Psoas muscle (tissue), 8 donors: ENCODE measurements around the gene EVI5. TPM values are rescaled to one million over a fixed set of nuclear protein-coding genes. Genes with fewer than 3 reads are reported as not detected.
"Not testable (repeated sequence)": the region's sequence is repeated elsewhere in the genome, so short reads cannot be mapped to it uniquely, and the experiment has no call there.

Source experiments
- ATAC-seq, 4 donors: fragments of 200-7000 bp; cut with Tn5 transposase; one replicate each; pipeline ENCODE4 v1.9.1; 2020; ENCODE audit warnings: moderate library complexity in 3 of 4, mild to moderate bottlenecking in 2 of 4
- DNase-seq, 2 donors: peaks; one replicate each; pipeline ENCODE4 v3.0.0-alpha.2; 2020
- H3K27ac ChIP-seq: fragments of 200-600 bp; one replicate; pipeline ENCODE4 v1.8.0; 2022
- H3K27me3 ChIP-seq, 3 donors: fragments of 200-600 bp in 1 of 3; one replicate each; pipeline versions ENCODE4 v1.6.1 to v1.8.0; 2013 to 2022; ENCODE audit warnings: low read length in 2 of 3, mild to moderate bottlenecking in 2 of 3, moderate library complexity in 1 of 3; ENCODE audit not compliant: insufficient read depth in 3 of 3
- H3K36me3 ChIP-seq, 2 donors: fragments of 200-600 bp in 1 of 2; one replicate each; pipeline versions ENCODE4 v1.6.1 to v1.8.0; 2013 to 2022; ENCODE audit warnings: low read depth in 1 of 2, mild to moderate bottlenecking in 1 of 2, moderate library complexity in 1 of 2; ENCODE audit not compliant: insufficient read depth in 1 of 2
- H3K4me1 ChIP-seq: fragments of 200-600 bp; one replicate; pipeline ENCODE4 v1.8.0; 2022
- H3K4me3 ChIP-seq: fragments of 200-600 bp; one replicate; pipeline ENCODE4 v1.8.0; 2022; ENCODE audit warnings: mild to moderate bottlenecking
- H3K9me3 ChIP-seq: fragments of 200-600 bp; one replicate; pipeline ENCODE4 v1.8.0; 2022
- WGBS, 3 donors: extraction: QIAGEN DNeasy Blood & Tissue Kit; methylation state at CpG; one replicate each; pipeline versions ENCODE4 v1.1.6 to v1.1.7; 2013; 5-methylcytosine and 5-hydroxymethylcytosine counted together
- intact Hi-C, 2 donors: fragments of 100-400 bp; cut with DNase I; formaldehyde crosslinking; loops; one replicate each; pipeline versions ENCODE4 v1.11.0 to v1.14.2; 2022
- polyA plus RNA-seq, 3 donors: library from polyadenylated mRNA; stranded (reverse); fragments of 200-250 nt; gene quantifications; one replicate each; pipeline ENCODE4 v1.2.3, GENCODE V29; 2013
- total RNA-seq, 4 donors: library from RNA; stranded (reverse); fragmentation: NEBNext Ultra II Directional in 2 of 4; extraction: Animal tissue kit (Norgen Biotek cat#: 25700) in 2 of 4; gene quantifications; one replicate each; pipeline versions ENCODE4 v1.2.1 to v1.2.4, GENCODE V29; 2021 to 2023
- TF ChIP-seq, protein P1 (sequence below): fragments of 200-600 bp; IDR thresholded peaks from one replicate; pipeline ENCODE4 v1.8.0; 2022; ENCODE audit warnings: antibody characterized with exemption
- donor health status: healthy with polysubstance abuse.
- donor health status: DM: no; HTN: no; CAD: no; lungs with moderate emphysema.
- donor health status: Bipolar disorder and iron deficiency.
- donor health status: healthy.
- donor health status: DM: yes; HTN: yes; CAD: no.
- donor health status: DM: no; HTN: no; CAD: no.
- donor health status: DM: no; HTN: no; CAD: no.
- donor health status: DM: yes; HTN: yes; CAD: no.

EVI5 gene
- total and polyA plus RNA-seq, 7 donors, result 2.3 to 15.9 (median 6.3) TPM

DNA sequence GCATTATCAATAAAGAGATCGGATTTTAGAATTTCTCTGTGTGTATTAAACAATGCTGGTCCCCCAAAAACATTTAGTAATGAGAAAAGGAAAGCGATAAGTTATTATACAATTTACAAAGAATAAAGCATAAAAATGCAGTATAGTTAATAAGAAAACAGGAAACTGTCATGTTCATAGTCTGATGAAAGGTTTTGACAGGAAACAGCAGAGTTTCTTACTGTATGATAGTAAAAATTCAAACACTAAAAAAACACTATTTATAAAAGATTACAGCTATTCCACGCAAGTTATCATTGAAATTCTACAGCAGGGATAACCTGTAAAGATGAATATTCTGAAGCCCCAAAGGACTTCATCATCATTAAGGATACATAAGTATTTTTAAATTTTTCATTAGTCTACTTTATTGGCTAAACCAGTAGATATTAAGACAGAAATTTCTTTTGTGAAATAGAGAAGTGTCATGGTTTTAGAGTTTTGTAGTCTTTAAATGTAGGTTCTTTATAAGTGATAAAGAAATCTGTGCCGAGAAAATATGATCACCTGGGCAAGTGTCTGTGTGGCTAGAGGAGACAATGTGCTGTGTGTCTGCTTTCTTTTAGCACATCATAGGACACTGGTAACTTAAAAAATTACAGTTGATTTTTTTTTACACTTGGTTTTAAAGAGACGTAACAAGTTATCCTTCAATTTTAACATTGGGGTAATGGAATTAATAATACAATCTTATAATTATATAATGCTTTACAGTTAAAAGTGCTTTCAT lies 248.5 kb downstream of the EVI5 start:
- TF ChIP-seq, protein P1, sequence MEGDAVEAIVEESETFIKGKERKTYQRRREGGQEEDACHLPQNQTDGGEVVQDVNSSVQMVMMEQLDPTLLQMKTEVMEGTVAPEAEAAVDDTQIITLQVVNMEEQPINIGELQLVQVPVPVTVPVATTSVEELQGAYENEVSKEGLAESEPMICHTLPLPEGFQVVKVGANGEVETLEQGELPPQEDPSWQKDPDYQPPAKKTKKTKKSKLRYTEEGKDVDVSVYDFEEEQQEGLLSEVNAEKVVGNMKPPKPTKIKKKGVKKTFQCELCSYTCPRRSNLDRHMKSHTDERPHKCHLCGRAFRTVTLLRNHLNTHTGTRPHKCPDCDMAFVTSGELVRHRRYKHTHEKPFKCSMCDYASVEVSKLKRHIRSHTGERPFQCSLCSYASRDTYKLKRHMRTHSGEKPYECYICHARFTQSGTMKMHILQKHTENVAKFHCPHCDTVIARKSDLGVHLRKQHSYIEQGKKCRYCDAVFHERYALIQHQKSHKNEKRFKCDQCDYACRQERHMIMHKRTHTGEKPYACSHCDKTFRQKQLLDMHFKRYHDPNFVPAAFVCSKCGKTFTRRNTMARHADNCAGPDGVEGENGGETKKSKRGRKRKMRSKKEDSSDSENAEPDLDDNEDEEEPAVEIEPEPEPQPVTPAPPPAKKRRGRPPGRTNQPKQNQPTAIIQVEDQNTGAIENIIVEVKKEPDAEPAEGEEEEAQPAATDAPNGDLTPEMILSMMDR, result no peak
- 93 to 96% (median 95%) methylated on average over 5 of the region's 5 CpGs for WGBS, 3 donors
- Histone ChIP-seq H3K36me3 (no peaks in the 10 kb centered on the region), H3K27me3 (no peaks in the 10 kb centered on the region), H3K9me3 (no peaks in the 10 kb centered on the region), H3K27ac (no peak overlapping the region), H3K4me3 (no peak overlapping the region), H3K4me1 (no peaks in the 10 kb centered on the region)
- DNase-seq, result no peak
- ATAC-seq, result no peak
- intact Hi-C loops, result no loop called here

DNA sequence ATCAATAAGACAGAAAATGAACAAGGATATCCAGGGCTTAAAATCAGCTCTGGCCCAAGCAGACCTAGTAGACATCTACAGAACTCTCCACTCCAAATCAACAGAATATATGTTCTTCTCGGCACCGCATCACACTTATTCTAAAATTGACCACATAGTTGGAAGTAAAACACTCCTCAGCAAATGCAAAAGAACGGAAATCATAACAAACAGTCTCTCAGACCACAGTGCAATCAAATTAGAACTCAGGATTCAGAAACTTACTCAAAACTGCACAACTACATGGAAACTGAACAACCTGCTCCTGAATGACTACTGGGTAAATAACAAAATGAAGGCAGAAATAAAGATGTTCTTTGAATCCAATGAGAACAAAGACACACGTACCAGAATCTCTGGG lies 252.5 kb downstream of the EVI5 start:
- H3K27ac ChIP-seq, DNase-seq, ATAC-seq, H3K36me3 ChIP-seq, H3K4me1 ChIP-seq, H3K4me3 ChIP-seq, intact Hi-C loops, H3K9me3 ChIP-seq, H3K27me3 ChIP-seq: not testable (repeated sequence)
- 95 to 97% (median 96%) methylated on average over 4 of the region's 4 CpGs for WGBS, 3 donors

DNA sequence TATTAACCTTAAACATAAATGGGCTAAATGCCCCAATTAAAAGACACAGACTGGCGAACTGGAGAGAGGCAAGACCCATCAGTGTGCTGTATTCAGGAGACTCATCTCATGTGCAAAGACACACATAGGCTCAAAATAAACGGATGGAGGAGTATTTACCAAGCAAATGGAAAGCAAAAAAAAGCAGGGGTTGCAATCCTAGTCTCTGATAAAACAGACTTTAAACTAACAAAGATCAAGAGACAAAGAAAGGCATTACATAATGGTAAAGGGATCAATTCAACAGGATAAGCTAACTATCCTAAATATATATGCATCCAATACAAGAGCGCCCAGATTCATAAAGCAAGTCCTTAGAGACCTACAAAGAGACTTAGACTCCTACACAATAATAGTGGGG lies 253.0 kb downstream of the EVI5 start:
- H3K4me3 ChIP-seq, H3K9me3 ChIP-seq, H3K36me3 ChIP-seq, DNase-seq, ATAC-seq, H3K4me1 ChIP-seq, intact Hi-C loops, H3K27me3 ChIP-seq, H3K27ac ChIP-seq: not testable (repeated sequence)
- WGBS, 3 donors, result 91 to 93% (median 91%) methylated on average over 3 of the region's 3 CpGs

DNA sequence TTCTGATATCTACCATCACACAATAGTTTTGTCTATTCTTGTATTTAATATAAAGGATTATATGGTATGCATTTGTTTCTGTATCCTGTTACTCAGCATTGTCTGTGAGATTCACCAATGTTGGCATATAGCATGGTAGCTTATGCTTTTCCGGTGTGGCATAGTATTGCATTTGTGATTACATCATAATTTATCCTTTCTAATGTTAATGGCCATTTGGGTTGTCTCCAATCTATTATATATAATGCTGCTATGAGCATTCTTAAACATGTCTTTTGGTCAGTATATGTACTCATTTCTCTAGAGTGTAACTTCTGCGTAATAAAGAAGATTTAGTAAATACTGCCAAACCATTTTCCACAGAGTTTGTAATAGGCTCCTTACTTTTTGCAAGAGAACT lies 257.2 kb downstream of the EVI5 start:
- Histone ChIP-seq H3K27me3 (no peaks in the 10 kb centered on the region), H3K36me3 (peaks cover 0 to 8% of the 10 kb centered on the region in 2 donors), H3K4me3 (no peak overlapping the region), H3K4me1 (no peaks in the 10 kb centered on the region), H3K27ac (no peak overlapping the region), H3K9me3 (no peaks in the 10 kb centered on the region)
- TF ChIP-seq, protein P1, result no peak
- no peak for DNase-seq
- intact Hi-C loops, result no loop called here
- 92 to 95% (median 94%) methylated on average over 2 of the region's 2 CpGs for WGBS, 3 donors
- no peak for ATAC-seq

DNA sequence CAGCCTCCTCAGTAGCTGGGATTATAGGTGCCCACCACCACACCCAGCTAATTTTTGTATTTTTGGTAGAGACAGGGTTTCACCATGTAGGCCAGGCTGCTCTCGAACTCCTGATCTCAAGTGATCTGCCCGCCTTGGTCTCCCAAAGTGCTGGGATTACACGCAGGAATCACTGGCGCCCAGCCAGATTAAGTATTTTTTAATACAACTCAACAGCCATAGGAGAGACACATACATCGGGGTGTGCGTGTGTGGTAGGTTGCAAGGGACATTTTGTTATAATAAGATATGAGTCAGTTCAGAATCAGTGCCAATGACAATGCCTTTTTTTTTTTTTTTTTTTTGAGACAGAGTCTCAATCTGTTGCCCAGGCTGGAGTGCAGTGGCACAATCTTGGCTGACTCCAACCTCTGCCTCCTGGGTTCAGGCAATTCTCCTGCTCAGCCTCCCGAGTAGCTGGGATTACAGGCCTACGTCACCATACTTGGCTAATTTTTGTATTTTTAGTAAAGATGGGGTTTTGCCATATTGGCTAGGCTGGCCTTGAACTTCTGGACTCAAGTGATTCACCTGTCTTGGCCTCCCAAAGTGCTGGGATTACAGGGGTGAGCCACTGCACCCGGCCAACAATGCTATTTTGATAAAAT lies 259.8 kb downstream of the EVI5 start:
- H3K36me3 ChIP-seq, H3K9me3 ChIP-seq, DNase-seq, H3K4me1 ChIP-seq, H3K27me3 ChIP-seq, H3K4me3 ChIP-seq, ATAC-seq, H3K27ac ChIP-seq, intact Hi-C loops: not testable (repeated sequence)
- 92 to 95% (median 94%) methylated on average over 9 of the region's 9 CpGs for WGBS, 3 donors

DNA sequence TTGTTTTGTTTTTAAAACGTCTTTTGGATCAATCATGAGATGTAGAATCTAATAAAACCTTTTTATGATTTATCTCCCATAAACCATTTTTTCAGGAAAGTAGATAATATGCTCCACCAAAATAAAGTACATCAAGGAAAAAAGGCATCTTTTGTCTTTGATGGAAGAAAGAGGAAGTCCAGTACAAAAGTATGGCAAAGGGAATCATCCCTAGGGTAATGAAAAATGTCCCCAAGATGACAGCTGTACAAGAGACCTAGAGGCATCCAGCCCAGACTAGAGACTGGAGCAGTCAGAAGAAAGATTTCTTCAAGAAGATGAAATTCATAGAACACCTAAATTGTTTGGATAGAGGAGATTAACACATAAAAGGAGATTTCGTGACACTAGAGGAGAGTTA lies 265.9 kb downstream of the EVI5 start:
- ATAC-seq, result no peak
- H3K27ac ChIP-seq, result no peak overlapping the region
- intact Hi-C loops, result no loop called here
- 64 to 70% (median 68%) methylated on average over 2 of the region's 2 CpGs for WGBS, 3 donors
- no peak overlapping the region for H3K4me3 ChIP-seq
- no peaks in the 10 kb centered on the region for H3K4me1 ChIP-seq
- H3K9me3 ChIP-seq, result no peaks in the 10 kb centered on the region
- H3K27me3 ChIP-seq, result no peaks in the 10 kb centered on the region
- TF ChIP-seq, protein P1, result no peak
- peaks cover 0 to 3% of the 10 kb centered on the region in 2 donors for H3K36me3 ChIP-seq
- DNase-seq, result no peak
